HEK293 (cell line): ENCODE results near the gene ILKAP.

Source experiments
- CTCF ChIA-PET: fragments of 350-600 bp; formaldehyde crosslinking; extraction: SDS; loops from one replicate; lab custom pipeline; 2021; ENCODE audit warnings: antibody characterized with exemption; lab: Yijun Ruan, JAX
- POLR2A ChIA-PET: fragments of 300-600 bp; formaldehyde crosslinking; extraction: SDS; loops from one replicate; lab custom pipeline; 2020; ENCODE audit warnings: antibody characterized with exemption, inconsistent platforms; lab: Yijun Ruan, JAX
- H3K27ac ChIP-seq: fragments of 200-500 bp; sonication (Bioruptor generic); 2 replicates; pipeline ENCODE4 v1.5.1; 2014; ENCODE audit warnings: low read depth, low read length, control low read depth, inconsistent platforms; ENCODE audit errors: extremely low read depth
- H3K36me3 ChIP-seq, 2 experiments: fragments of 200-500 bp in 1 of 2; sonication (Bioruptor generic) in 1 of 2; 1 replicate in 1 of 2; 2 replicates in 1 of 2; pipeline ENCODE4 v1.5.1; 2014 to 2017; ENCODE audit warnings: inconsistent platforms in 2 of 2, low read length in 2 of 2; ENCODE audit not compliant: control insufficient read depth in 2 of 2, insufficient read depth in 1 of 2
- H3K4me1 ChIP-seq: fragments of 200-500 bp; sonication (Bioruptor generic); 2 replicates; pipeline ENCODE4 v1.5.1; 2014; ENCODE audit warnings: mild to moderate bottlenecking, low read length, inconsistent platforms; ENCODE audit not compliant: control insufficient read depth, insufficient read depth
- H3K4me3 ChIP-seq: 2 replicates; pipeline ENCODE4 v1.5.1; 2011; ENCODE audit warnings: low read depth, mild to moderate bottlenecking, control low read depth, low read length, moderate library complexity
- H3K9me3 ChIP-seq: fragments of 200-500 bp; sonication (Bioruptor generic); 2 replicates; pipeline ENCODE4 v1.5.1; 2014; ENCODE audit warnings: low read depth, low read length, inconsistent platforms; ENCODE audit not compliant: control insufficient read depth, insufficient read depth
- CTCF ChIP-seq: fragments of 450-650 bp; formaldehyde crosslinking; IDR thresholded peaks from 2 replicates; pipeline ENCODE4 v1.5.1; 2016; ENCODE audit warnings: missing biosample characterization, missing genetic modification characterization
- FEZF1 ChIP-seq: fragments of 450-650 bp; formaldehyde crosslinking; IDR thresholded peaks from 2 replicates; pipeline ENCODE4 v1.5.1; 2016; ENCODE audit warnings: missing biosample characterization, missing genetic modification characterization
- RBAK ChIP-seq: fragments of 450-650 bp; formaldehyde crosslinking; IDR thresholded peaks from 2 replicates; pipeline ENCODE4 v1.5.1; 2016; ENCODE audit warnings: missing biosample characterization, missing genetic modification characterization
- REST ChIP-seq: fragments of 450-650 bp; formaldehyde crosslinking; IDR thresholded peaks from 2 replicates; pipeline ENCODE4 v1.5.1; 2016; ENCODE audit warnings: missing biosample characterization, missing genetic modification characterization
- ZEB2 ChIP-seq: fragments of 450-650 bp; formaldehyde crosslinking; IDR thresholded peaks from 2 replicates; pipeline ENCODE4 v1.5.1; 2016; ENCODE audit warnings: missing biosample characterization, missing genetic modification characterization
- ZNF2 ChIP-seq: fragments of 450-650 bp; formaldehyde crosslinking; IDR thresholded peaks from 2 replicates; pipeline ENCODE4 v1.5.1; 2016; ENCODE audit warnings: missing biosample characterization, missing genetic modification characterization
- ZNF335 ChIP-seq: fragments of 450-650 bp; formaldehyde crosslinking; conservative IDR thresholded peaks from 2 replicates; pipeline ENCODE4 v1.5.1; 2016; ENCODE audit warnings: missing biosample characterization, missing genetic modification characterization
- ZNF510 ChIP-seq: fragments of 450-650 bp; formaldehyde crosslinking; IDR thresholded peaks from 2 replicates; pipeline ENCODE4 v1.5.1; 2018; ENCODE audit warnings: mild to moderate bottlenecking, missing genetic modification characterization, missing biosample characterization; ENCODE audit not compliant: insufficient replicate concordance
- ZNF621 ChIP-seq: fragments of 450-650 bp; formaldehyde crosslinking; IDR thresholded peaks from 2 replicates; pipeline ENCODE4 v1.5.1; 2017; ENCODE audit warnings: missing biosample characterization, missing genetic modification characterization
- ZNF664 ChIP-seq: fragments of 450-650 bp; formaldehyde crosslinking; IDR thresholded peaks from 2 replicates; pipeline ENCODE4 v1.5.1; 2016; ENCODE audit warnings: missing biosample characterization, missing genetic modification characterization
- ZNF704 ChIP-seq: fragments of 450-650 bp; formaldehyde crosslinking; IDR thresholded peaks from 2 replicates; pipeline ENCODE4 v1.5.1; 2016; ENCODE audit warnings: missing biosample characterization, missing genetic modification characterization
- ZNF747 ChIP-seq: fragments of 450-650 bp; formaldehyde crosslinking; IDR thresholded peaks from 2 replicates; pipeline ENCODE4 v1.5.1; 2016; ENCODE audit warnings: missing biosample characterization, missing genetic modification characterization

The ILKAP gene

DNA sequence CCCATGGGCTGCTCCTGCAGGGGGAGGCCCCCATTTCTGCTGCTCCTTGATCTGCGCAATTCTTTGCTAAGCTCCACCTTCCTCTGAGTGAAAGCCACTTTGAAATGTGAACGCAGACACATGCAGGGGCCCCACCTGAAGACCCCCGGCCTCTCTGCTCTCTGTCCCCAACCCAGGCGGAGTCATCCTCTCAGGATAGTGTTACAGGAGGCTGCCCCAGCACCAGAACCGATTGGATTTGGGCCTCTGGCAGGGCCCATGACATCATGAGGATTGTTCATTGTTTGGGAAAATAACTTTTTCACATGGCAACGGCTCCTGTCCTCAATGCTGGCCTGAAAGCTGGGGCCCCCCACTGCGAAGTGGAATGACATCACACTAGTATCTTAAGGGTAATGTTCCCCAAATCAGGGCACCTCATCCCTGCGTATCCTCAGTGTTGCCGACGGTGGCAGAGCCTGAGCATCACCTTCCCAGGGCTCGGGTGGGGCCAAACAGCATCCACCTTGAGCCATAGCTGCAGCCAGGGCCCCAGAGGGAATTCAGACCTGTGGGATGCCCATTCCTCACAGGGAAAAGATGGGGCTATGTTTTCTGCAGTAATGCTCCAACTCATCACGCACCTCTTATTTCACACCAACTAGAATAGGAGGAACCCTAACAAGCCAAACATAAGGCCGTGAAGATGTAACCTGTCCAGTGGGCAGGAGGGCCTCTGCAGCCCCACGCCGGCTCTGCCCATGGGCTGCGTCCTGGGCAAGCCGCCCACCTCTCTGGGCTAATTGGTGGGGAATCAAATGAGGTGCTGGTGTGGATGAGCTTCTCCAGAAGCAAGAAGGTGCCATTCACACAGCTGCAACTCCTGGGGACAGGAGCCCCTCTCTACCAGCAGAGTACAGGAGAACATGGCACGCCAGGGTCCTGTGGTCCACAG is 47.5 kb downstream of the ILKAP start:
- TF ChIP-seq ZNF335 (tag by site-specific recombination), result 0 out of 2 replicates have a peak, but pooled peaks have one; percentile 3
- no peak for TF ChIP-seq ZNF621
- no peak for TF ChIP-seq ZNF2 (tag by site-specific recombination)
- no peak for TF ChIP-seq ZNF704 (tag by site-specific recombination)
- no peak for TF ChIP-seq FEZF1 (tag by site-specific recombination)
- no peak for TF ChIP-seq ZNF510 (tag by site-specific recombination)
- no peak for TF ChIP-seq ZNF747
- TF ChIP-seq ZNF664 (tag by site-specific recombination), result no peak

GRCh38 chr2:238155051-238155760 is 48.3 kb downstream of the ILKAP start:
- ChIA-PET POLR2A (no interaction called here), CTCF (interaction anchor here (0.9 to 1.3 kb wide), 2 partner anchors 8 to 12 kb away, joined by 3 to 4 read pairs; no protein-coding TSS in a partner anchor)
- TF ChIP-seq RBAK (tag by site-specific recombination) (no peak), ZNF335 (tag by site-specific recombination) (0 out of 2 replicates have a peak, but pooled peaks have one; percentile 8), ZEB2 (no peak)
- Histone ChIP-seq H3K9me3 (no peaks in the 10 kb centered on the region), H3K4me3 (no peak overlapping the region), H3K27ac (no peak overlapping the region), H3K4me1 (no peaks in the 10 kb centered on the region; the same call in 1 of the 2 replicates), H3K36me3 (no peaks in the 10 kb centered on the region)

More for the DNA sequence above, 47.5 kb downstream of the ILKAP start:
- ChIA-PET CTCF (interaction anchor here (0.6 to 1.3 kb wide), 2 partner anchors 12 to 128 kb away, joined by 3 read pairs; no protein-coding TSS in a partner anchor), POLR2A (no interaction called here)
- H3K4me1 ChIP-seq, result no peaks in the 10 kb centered on the region; the same call in 1 of the 2 replicates
- H3K36me3 ChIP-seq, result no peaks in the 10 kb centered on the region
- no peak overlapping the region for H3K4me3 ChIP-seq
- H3K27ac ChIP-seq, result no peak overlapping the region
- H3K9me3 ChIP-seq, result no peaks in the 10 kb centered on the region

- Histone ChIP-seq H3K36me3 (no peaks in the 10 kb centered on the region), H3K4me3 (no peak overlapping the region), H3K27ac (no peak overlapping the region), H3K9me3 (no peaks in the 10 kb centered on the region), H3K4me1 (no peaks in the 10 kb centered on the region)
- CTCF ChIA-PET, result interaction anchor here (0.9 to 1.2 kb wide), 2 partner anchors 8 to 10 kb away, joined by 3 to 4 read pairs; no protein-coding TSS in a partner anchor
- no peak for TF ChIP-seq ZNF747
- POLR2A ChIA-PET, result no interaction called here
Observed at GRCh38 chr2:238154570-238154969, 48.9 kb downstream of the ILKAP start.

GRCh38 chr2:238152771-238153688 is 50.5 kb downstream of the ILKAP start:
- no peak overlapping the region for H3K4me3 ChIP-seq
- TF ChIP-seq CTCF (tag by site-specific recombination) (peak; percentile 50), REST (tag by site-specific recombination) (no peak)
- H3K4me1 ChIP-seq, result no peaks in the 10 kb centered on the region
- ChIA-PET CTCF (interaction anchor here (0.6 to 1.0 kb wide), 4 partner anchors 76 to 277 kb away, joined by 3 to 4 read pairs (median 3); no protein-coding TSS in a partner anchor), POLR2A (no interaction called here)
- H3K27ac ChIP-seq, result no peak overlapping the region
- H3K9me3 ChIP-seq, result no peaks in the 10 kb centered on the region
- H3K36me3 ChIP-seq, result no peaks in the 10 kb centered on the region
